Body of pancreas (tissue), 4 donors: ENCODE measurements around the gene CSRNP2. TPM values are rescaled to one million over a fixed set of nuclear protein-coding genes. Genes with fewer than 3 reads are reported as not detected.

Experiments used
- ATAC-seq: fragments of 150-250 bp; one replicate; pipeline ENCODE4 v1.9.1; 2016
- DNase-seq, 4 donors: peaks; one replicate each; pipeline ENCODE4 v3.0.0-alpha.2; 2019
- H3K27ac ChIP-seq, 4 donors: fragments of 200-600 bp; sonication (generic); 1 replicate in 3 of 4; 2 replicates in 1 of 4; pipeline versions ENCODE4 v1.5.1 to v1.6.1; 2016 to 2019; ENCODE audit warnings: mild to moderate bottlenecking in 1 of 4, mixed read lengths in 1 of 4, moderate library complexity in 1 of 4
- H3K27me3 ChIP-seq, 2 donors: fragments of 200-600 bp; sonication (generic); one replicate each; pipeline ENCODE4 v1.6.0; 2016; ENCODE audit warnings: mild to moderate bottlenecking in 1 of 2
- H3K36me3 ChIP-seq, 2 donors: fragments of 200-600 bp; sonication (generic); replicated peaks in 1 of 2; 2 replicates each; pipeline ENCODE4 v1.5.1; 2016; ENCODE audit warnings: low read depth in 2 of 2; ENCODE audit not compliant: insufficient read depth in 1 of 2
- H3K4me1 ChIP-seq: fragments of 200-600 bp; sonication (generic); one replicate; pipeline ENCODE4 v1.6.0; 2016
- H3K4me3 ChIP-seq, 2 donors: fragments of 200-600 bp; sonication (generic); 1 replicate in 1 of 2; 2 replicates in 1 of 2; pipeline ENCODE4 v1.5.1; 2016 to 2019
- H3K9me3 ChIP-seq, 3 donors: fragments of 200-600 bp; sonication (generic); 1 replicate in 2 of 3; 2 replicates in 1 of 3; pipeline ENCODE4 v1.5.1; 2016
- CTCF ChIP-seq, 7 experiments: fragments of 450-650 bp in 4 of 7; fragments of 200-600 bp in 3 of 7; sonication (generic) in 3 of 7; IDR thresholded peaks; one replicate each; pipeline ENCODE4 v1.5.1; 2016 to 2019; ENCODE audit warnings: antibody characterized with exemption in 7 of 7
- POLR2A ChIP-seq, 3 donors: fragments of 450-650 bp; IDR thresholded peaks; one replicate each; pipeline ENCODE4 v1.6.1; 2016; ENCODE audit warnings: antibody characterized with exemption in 3 of 3, mild to moderate bottlenecking in 2 of 3
- WGBS, 2 donors: methylation state at CpG; one replicate each; pipeline ENCODE4 v1.1.5; 2017; 5-methylcytosine and 5-hydroxymethylcytosine counted together
- intact Hi-C: fragments of 100-400 bp; cut with DNase I; formaldehyde crosslinking; loops from one replicate; pipeline ENCODE4 v1.15.1; 2023
- total RNA-seq, 2 donors: library from RNA; depleted of rRNA; stranded (reverse); fragments of >200 nt; gene quantifications; one replicate each; pipeline ENCODE4 v1.1.0, GENCODE V29; 2016

The CSRNP2 gene
- total RNA-seq, 2 donors from 2014 or later: 20.8 to 25.4 TPM

DNA sequence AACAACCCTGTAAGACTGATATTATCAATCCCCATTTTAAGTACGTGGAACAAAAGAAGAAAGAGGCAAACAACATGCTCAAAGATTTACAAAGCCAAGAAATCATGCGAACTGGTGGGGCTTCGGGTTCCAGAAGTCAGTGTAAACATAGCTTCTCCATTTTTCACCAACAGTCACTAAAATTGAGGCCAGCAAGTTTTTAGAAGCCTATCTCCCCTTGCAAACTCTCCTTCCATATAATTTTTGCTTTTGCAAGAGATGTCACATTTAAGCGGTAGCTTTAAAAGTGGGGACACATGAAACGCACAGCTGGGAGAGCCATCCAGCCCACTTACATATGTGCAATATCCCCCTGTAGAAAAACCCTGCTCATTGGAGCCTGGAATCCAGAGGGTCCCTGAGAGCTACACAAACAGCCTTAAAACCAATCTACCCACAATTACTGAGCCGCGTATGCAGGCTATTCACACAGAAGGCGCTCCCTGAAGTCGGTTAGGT, 58.0 kb downstream of the CSRNP2 start:
- no peak for DNase-seq
- 3 to 4% methylated on average over 5 to 9 of the region's 9 CpGs for WGBS, 2 donors
- intact Hi-C loops: no loop called here
- Histone ChIP-seq H3K27me3 (no peaks in the 10 kb centered on the region), H3K4me1 (peaks cover 54% of the 10 kb centered on the region), H3K27ac (peak overlapping the region; percentile 96 to 99 (median 96)), H3K4me3 (peak overlapping the region; percentile 30 to 37), H3K9me3 (no peaks in the 10 kb centered on the region), H3K36me3 (no peaks in the 10 kb centered on the region)
- TF ChIP-seq CTCF (IDR thresholded peaks at IDR 0.05) (no peak), POLR2A (IDR thresholded peaks at IDR 0.05) (no peak)
- no peak for ATAC-seq

DNA sequence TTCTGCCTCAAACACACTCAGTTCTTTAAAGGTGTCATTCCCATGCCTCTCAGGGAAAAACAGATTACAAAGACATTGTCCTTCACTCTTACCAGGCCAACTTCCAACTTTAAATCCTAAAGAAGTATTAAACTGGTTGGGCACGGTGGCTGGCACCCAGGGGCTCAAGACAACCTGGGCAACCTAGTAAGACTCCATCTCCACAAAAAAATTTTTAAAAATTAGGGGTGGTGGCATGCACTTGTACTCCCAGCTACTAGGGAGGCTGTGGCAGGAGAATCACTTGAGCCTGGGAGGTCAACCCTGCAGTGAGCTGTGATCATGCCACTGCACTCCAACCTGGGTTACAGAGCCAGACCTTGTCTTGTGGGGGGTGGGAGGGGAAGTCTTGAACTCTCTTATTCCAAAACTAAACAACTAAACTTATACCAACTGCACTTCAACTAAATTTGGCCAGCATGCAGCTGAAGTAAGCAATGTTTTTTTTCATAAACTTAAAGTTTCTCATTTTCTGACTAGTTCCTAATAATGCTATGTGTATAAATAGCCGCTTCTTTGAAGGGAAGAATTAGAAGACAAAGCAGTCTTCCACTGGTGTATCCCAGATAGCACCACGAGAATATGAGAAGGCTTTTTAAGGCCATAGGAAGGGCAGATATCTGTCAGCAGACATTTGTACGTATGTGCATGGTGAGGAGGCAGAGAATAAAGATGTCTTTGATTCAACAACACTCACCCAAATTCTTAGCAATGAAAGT, 59.6 kb downstream of the CSRNP2 start:
- H3K27ac ChIP-seq: peak overlapping the region; percentile 96 to 99 (median 96)
- no peak for DNase-seq
- peaks cover 56% of the 10 kb centered on the region for H3K4me1 ChIP-seq
- 29% methylated on average over 4 of the region's 4 CpGs for whole genome bisulfite sequencing, 2 donors
- H3K9me3 ChIP-seq: no peaks in the 10 kb centered on the region
- no peaks in the 10 kb centered on the region for H3K27me3 ChIP-seq
- no peak for ATAC-seq
- H3K4me3 ChIP-seq: no peak overlapping the region
- TF ChIP-seq POLR2A (IDR thresholded peaks at IDR 0.05) (no peak), CTCF (IDR thresholded peaks at IDR 0.05) (no peak)
- H3K36me3 ChIP-seq: no peaks in the 10 kb centered on the region
- intact Hi-C loops: no loop called here

DNA sequence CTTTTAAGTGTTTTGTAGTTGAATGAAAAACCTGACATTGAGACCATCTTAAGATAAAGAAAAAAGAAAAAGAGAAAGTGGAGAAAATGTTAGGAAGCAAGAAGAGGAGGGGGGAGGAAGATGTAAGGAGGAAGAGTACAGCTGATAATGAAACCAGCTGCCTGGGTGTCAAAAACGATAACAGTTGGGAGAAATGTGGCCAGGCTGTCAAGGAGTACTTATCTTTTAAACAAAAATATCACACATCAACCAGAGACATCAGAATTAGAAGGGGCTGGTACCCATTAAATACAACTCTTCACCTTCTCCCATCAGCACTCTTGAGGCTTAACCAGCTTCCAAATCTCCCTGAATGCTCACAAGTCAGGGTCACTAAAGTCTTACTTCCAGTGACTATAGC, 61.7 kb downstream of the CSRNP2 start:
- ATAC-seq (no peak), DNase-seq (no peak)
- Histone ChIP-seq H3K27ac (peak overlapping the region in 2 of 4 donors; percentile 7 to 96), H3K36me3 (no peaks in the 10 kb centered on the region), H3K9me3 (no peaks in the 10 kb centered on the region), H3K4me1 (peaks cover 59% of the 10 kb centered on the region), H3K4me3 (no peak overlapping the region), H3K27me3 (no peaks in the 10 kb centered on the region)
- intact Hi-C loops: no loop called here
- TF ChIP-seq CTCF (IDR thresholded peaks at IDR 0.05): no peak
- no peak for TF ChIP-seq POLR2A (IDR thresholded peaks at IDR 0.05)
- 9 to 14% methylated on average over 1 of the region's 1 CpG for WGBS, 2 donors

- Histone ChIP-seq H3K4me1 (peaks cover 54% of the 10 kb centered on the region), H3K4me3 (no peak overlapping the region), H3K36me3 (no peaks in the 10 kb centered on the region), H3K9me3 (no peaks in the 10 kb centered on the region), H3K27me3 (no peaks in the 10 kb centered on the region), H3K27ac (no peak overlapping the region)
- no peak for ATAC-seq
- DNase-seq: no peak
- no peak for TF ChIP-seq CTCF (IDR thresholded peaks at IDR 0.05)
- TF ChIP-seq POLR2A (IDR thresholded peaks at IDR 0.05): no peak
- WGBS, 2 donors: 83 to 87% methylated on average over 7 of the region's 7 CpGs
- intact Hi-C loops: no loop called here
Observed at GRCh38 chr12:51020448-51021182, 62.8 kb downstream of the CSRNP2 start.
